Thoracic aorta (tissue), 2 donors: ENCODE measurements around the gene COL25A1. TPM values are rescaled to one million over a fixed set of nuclear protein-coding genes. Genes with fewer than 3 reads are reported as not detected.

Experiments
- ATAC-seq: fragments of 150-250 bp; one replicate; pipeline ENCODE4 v1.8.0; 2017; ENCODE audit warnings: low read depth; ENCODE audit not compliant: insufficient number of reproducible peaks, low FRiP score
- DNase-seq: peaks from one replicate; pipeline ENCODE4 v3.0.0-alpha.2; 2020; ENCODE audit warnings: low spot score
- H3K27ac ChIP-seq, 2 donors: fragments of 200-600 bp; sonication (generic); 1 replicate in 1 of 2; 2 replicates in 1 of 2; pipeline ENCODE4 v1.5.1; 2016; ENCODE audit warnings: mild to moderate bottlenecking in 2 of 2, moderate library complexity in 2 of 2
- H3K27me3 ChIP-seq: fragments of 200-600 bp; sonication (generic); replicated peaks from 2 replicates; pipeline ENCODE4 v1.6.0; 2016; ENCODE audit warnings: mild to moderate bottlenecking; ENCODE audit not compliant: insufficient read depth
- H3K36me3 ChIP-seq: fragments of 200-600 bp; sonication (generic); one replicate; pipeline ENCODE4 v1.5.1; 2016
- H3K4me1 ChIP-seq, 2 donors: fragments of 200-600 bp; sonication (generic); 1 replicate in 1 of 2; 2 replicates in 1 of 2; pipeline versions ENCODE4 v1.5.1 to v1.6.0; 2016; ENCODE audit warnings: low read depth in 2 of 2, mild to moderate bottlenecking in 1 of 2; ENCODE audit not compliant: control insufficient read depth in 1 of 2
- H3K4me3 ChIP-seq: fragments of 200-600 bp; sonication (generic); 2 replicates; pipeline ENCODE4 v1.5.1; 2016; ENCODE audit warnings: mild to moderate bottlenecking
- H3K9me3 ChIP-seq: fragments of 200-600 bp; sonication (generic); 2 replicates; pipeline ENCODE4 v1.5.1; 2016
- total RNA-seq, 2 donors: library from RNA; depleted of rRNA; stranded (reverse); fragments of >200 nt; gene quantifications; one replicate each; pipeline versions ENCODE4 v1.1.0 to v1.2.3, GENCODE V29; 2016
- TF ChIP-seq, protein P1 (sequence below): fragments of 200-600 bp; sonication (generic); IDR thresholded peaks from one replicate; pipeline ENCODE4 v1.5.1; 2019; ENCODE audit warnings: antibody characterized with exemption

Gene COL25A1
- total RNA-seq, 2 donors from 2014 or later = 0.42 to 0.81 TPM

DNA sequence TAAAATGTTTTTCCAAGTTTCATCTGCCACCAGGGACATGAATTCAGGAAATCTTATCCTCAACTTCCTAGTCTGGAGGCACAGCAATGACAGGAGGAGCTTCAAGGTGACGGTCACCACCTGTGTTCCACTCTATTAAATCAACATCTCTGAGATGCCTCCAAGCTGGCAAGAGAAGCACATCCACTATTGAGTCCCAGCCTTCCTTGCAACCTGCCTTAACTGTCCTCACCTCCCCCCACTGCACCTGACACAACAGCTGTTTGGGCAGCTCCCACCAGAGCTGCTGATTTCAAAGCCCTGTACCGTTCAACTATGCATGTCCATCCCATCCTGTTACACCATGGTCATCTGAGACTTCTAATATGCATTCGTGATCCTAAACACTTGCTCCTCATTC lies 123.4 kb downstream of the COL25A1 start:
- ATAC-seq (no peak), DNase-seq (no peak)
- H3K27me3 ChIP-seq = no peaks in the 10 kb centered on the region
- no peak overlapping the region for H3K4me3 ChIP-seq
- no peaks in the 10 kb centered on the region for H3K36me3 ChIP-seq
- TF ChIP-seq, protein P1, sequence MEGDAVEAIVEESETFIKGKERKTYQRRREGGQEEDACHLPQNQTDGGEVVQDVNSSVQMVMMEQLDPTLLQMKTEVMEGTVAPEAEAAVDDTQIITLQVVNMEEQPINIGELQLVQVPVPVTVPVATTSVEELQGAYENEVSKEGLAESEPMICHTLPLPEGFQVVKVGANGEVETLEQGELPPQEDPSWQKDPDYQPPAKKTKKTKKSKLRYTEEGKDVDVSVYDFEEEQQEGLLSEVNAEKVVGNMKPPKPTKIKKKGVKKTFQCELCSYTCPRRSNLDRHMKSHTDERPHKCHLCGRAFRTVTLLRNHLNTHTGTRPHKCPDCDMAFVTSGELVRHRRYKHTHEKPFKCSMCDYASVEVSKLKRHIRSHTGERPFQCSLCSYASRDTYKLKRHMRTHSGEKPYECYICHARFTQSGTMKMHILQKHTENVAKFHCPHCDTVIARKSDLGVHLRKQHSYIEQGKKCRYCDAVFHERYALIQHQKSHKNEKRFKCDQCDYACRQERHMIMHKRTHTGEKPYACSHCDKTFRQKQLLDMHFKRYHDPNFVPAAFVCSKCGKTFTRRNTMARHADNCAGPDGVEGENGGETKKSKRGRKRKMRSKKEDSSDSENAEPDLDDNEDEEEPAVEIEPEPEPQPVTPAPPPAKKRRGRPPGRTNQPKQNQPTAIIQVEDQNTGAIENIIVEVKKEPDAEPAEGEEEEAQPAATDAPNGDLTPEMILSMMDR = no peak
- no peaks in the 10 kb centered on the region for H3K9me3 ChIP-seq
- H3K4me1 ChIP-seq = peaks cover 0 to 3% of the 10 kb centered on the region in 2 donors
- H3K27ac ChIP-seq = no peak overlapping the region

DNA sequence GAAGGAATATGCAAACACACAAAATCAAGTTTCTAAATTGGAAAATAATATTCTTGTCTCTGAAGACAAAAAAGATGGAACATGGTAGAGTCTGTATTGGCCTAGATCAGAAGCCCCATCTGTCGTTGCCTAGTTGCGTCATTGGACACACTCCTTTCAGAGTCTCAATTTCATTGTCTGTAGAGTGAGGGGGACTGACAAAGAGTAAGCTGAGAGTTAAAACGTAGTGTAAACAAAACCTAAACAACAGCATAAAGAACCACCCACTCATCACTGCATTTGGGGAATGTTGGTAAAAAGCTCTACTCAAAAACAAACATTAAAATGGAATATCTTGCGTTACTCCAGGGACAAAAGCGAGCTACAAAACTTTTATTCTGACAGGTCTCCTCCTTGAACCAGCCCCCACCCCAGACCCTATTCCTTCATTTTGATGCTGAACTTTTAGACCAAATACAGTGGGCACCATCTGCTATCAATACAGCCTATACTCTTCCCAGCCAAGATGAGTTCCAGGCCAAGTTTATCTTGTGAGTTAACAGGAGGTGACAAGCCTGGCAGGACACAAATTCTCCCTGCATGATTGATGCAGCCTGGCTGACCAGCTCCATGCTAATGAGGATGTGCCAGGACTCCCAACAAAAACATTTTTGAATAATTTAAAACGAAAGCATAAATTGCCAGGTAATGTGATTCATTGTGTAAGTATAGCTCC lies 125.2 kb downstream of the COL25A1 start:
- Histone ChIP-seq H3K27me3 (no peaks in the 10 kb centered on the region), H3K4me1 (no peaks in the 10 kb centered on the region), H3K27ac (no peak overlapping the region), H3K4me3 (no peak overlapping the region), H3K9me3 (no peaks in the 10 kb centered on the region), H3K36me3 (no peaks in the 10 kb centered on the region)
- DNase-seq (no peak), ATAC-seq (no peak)
- TF ChIP-seq, protein P1 = no peak

DNA sequence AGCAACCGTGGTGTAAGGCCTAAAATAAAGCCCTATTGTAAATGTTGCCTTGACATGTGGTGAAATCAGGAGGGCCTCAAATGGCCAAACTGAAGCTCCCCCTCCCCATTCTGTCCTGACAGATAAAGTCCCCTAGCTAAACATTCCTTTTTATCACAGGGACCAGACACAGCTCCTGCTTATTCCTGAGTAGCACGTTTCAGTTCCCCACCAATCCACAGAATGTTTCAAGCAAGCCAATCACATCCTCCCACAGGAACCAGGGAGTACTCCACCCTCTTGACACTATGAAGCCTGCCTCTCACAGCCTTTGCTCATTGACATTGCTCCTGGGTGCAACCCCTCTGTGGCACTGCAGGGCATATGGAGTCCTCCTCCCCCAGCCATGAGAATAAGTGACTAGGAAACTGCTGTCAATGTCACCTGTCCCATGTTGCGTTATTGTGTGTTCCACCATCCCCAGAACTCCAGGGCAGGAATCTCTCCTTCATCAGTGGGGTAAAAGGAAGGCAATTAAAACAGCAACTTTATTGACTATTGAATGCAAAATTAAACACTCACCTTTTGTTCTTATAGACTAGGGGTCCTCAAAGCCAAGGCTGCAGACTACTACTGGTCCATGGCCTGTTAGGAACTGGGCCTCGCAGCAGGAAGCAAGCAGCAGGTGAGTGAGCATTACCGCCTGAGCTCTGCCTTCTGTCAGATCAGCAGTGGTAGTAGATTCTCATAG lies 128.1 kb downstream of the COL25A1 start:
- Histone ChIP-seq H3K36me3 (no peaks in the 10 kb centered on the region), H3K4me3 (no peak overlapping the region), H3K27me3 (no peaks in the 10 kb centered on the region), H3K9me3 (no peaks in the 10 kb centered on the region), H3K27ac (no peak overlapping the region), H3K4me1 (no peaks in the 10 kb centered on the region)
- ATAC-seq (no peak), DNase-seq (no peak)
- TF ChIP-seq, protein P1 = no peak

DNA sequence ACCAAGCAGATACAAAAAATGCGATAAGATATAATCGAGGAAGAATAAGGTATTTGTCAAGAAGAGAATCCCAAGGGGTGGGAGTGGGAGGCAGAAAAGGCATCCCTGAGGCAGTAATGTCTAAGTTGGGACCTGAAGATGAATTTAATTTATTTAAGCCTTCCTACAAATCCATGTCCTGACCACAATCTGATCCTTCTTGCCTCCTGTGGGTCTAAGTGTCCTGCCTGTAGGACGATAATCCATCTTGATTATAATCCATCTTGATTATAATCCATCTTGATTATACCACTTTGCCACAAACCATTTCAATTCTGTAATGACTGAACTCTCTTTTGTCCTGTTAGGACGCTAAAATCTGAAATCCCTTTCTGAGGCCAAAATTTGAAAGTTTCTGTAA lies 130.2 kb downstream of the COL25A1 start:
- TF ChIP-seq, protein P1 = no peak
- H3K9me3 ChIP-seq = no peaks in the 10 kb centered on the region
- H3K27me3 ChIP-seq = no peaks in the 10 kb centered on the region
- ATAC-seq (no peak), DNase-seq (no peak)
- no peak overlapping the region for H3K4me3 ChIP-seq
- no peaks in the 10 kb centered on the region for H3K4me1 ChIP-seq
- H3K36me3 ChIP-seq = no peaks in the 10 kb centered on the region
- no peak overlapping the region for H3K27ac ChIP-seq

DNA sequence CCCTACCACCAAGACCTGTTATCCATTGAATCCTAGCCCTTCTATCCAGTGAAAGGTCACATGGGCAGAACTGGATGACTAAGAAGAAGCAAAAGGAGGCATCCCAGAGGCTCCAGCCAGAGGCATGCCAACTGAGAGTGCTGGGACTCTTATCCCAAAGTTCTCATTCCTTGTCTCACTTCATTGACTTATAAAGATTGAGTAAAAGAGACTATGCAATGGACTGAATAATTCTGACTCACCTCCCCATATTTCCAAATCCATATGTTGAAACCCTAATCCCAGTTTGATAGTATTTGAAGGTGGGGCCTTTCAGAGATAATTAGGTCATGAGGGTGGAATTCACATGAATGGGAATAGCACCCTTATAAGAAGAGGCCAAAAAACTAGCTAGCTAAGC lies 131.4 kb downstream of the COL25A1 start:
- Histone ChIP-seq H3K27me3 (no peaks in the 10 kb centered on the region), H3K27ac (no peak overlapping the region), H3K9me3 (no peaks in the 10 kb centered on the region), H3K4me1 (no peaks in the 10 kb centered on the region), H3K4me3 (no peak overlapping the region), H3K36me3 (no peaks in the 10 kb centered on the region)
- ATAC-seq = no peak
- DNase-seq = no peak
- TF ChIP-seq, protein P1 = no peak
